Natural killer cell (primary cell): ENCODE data around the gene LBP. TPM values are rescaled to one million over a fixed set of nuclear protein-coding genes. Genes with fewer than 3 reads are reported as not detected.

ENCODE experiments used
- ATAC-seq, 3 donors: fragments of 150-1000 bp in 2 of 3; fragments of 200-7000 bp in 1 of 3; cut with Tn5 transposase; 1 replicate in 1 of 3; 2 replicates in 2 of 3; pipeline ENCODE4 v1.10.0; 2021; ENCODE audit warnings: mild to moderate bottlenecking in 2 of 3, moderate library complexity in 2 of 3
- DNase-seq, 2 donors: peaks; one replicate each; pipeline versions ENCODE4 v3.0.0 to v3.0.0-alpha.2; 2013 to 2021; ENCODE audit warnings: mixed read lengths in 1 of 2
- H3K27ac ChIP-seq: one replicate; pipeline ENCODE4 v1.5.1; 2013; ENCODE audit warnings: mild to moderate bottlenecking, low read length
- H3K27me3 ChIP-seq: one replicate; pipeline ENCODE4 v1.6.1; 2013; ENCODE audit warnings: low read length; ENCODE audit not compliant: control insufficient read depth, insufficient read depth
- H3K36me3 ChIP-seq: one replicate; pipeline ENCODE4 v1.6.1; 2013; ENCODE audit warnings: low read length; ENCODE audit not compliant: control insufficient read depth, insufficient read depth
- H3K4me1 ChIP-seq: one replicate; pipeline ENCODE4 v1.6.1; 2013; ENCODE audit warnings: low read length; ENCODE audit not compliant: control insufficient read depth, insufficient read depth
- H3K4me3 ChIP-seq: one replicate; pipeline ENCODE4 v1.5.1; 2013; ENCODE audit warnings: low read length
- H3K9me3 ChIP-seq: one replicate; pipeline ENCODE4 v1.6.1; 2013; ENCODE audit warnings: low read length; ENCODE audit not compliant: control insufficient read depth, insufficient read depth
- H3K27ac Mint-ChIP-seq, 2 donors: one replicate each; pipeline ENCODE4 v1.8.0; 2022; ENCODE audit warnings: mild to moderate bottlenecking in 2 of 2, mixed read lengths in 2 of 2, moderate library complexity in 1 of 2
- H3K27me3 Mint-ChIP-seq, 2 donors: one replicate each; pipeline ENCODE4 v1.8.0; 2022; ENCODE audit warnings: low read depth in 2 of 2, mixed read lengths in 2 of 2
- H3K36me3 Mint-ChIP-seq: one replicate; pipeline ENCODE4 v1.8.0; 2022; ENCODE audit warnings: mixed read lengths
- H3K4me1 Mint-ChIP-seq, 2 donors: one replicate each; pipeline ENCODE4 v1.8.0; 2022; ENCODE audit warnings: mixed read lengths in 2 of 2
- H3K4me3 Mint-ChIP-seq: one replicate; pipeline ENCODE4 v1.8.0; 2022; ENCODE audit warnings: mild to moderate bottlenecking, moderate library complexity, mixed read lengths
- H3K9me3 Mint-ChIP-seq, 2 donors: one replicate each; pipeline ENCODE4 v1.8.0; 2022; ENCODE audit warnings: mixed read lengths in 2 of 2
- CTCF ChIP-seq: fragments of 200-600 bp; IDR thresholded peaks from one replicate; pipeline ENCODE4 v1.8.0; 2022; ENCODE audit warnings: antibody characterized with exemption
- WGBS: methylation state at CpG from one replicate; pipeline ENCODE4 v1.1.7; 2013; ENCODE audit warnings: missing lambda C conversion rate; ENCODE audit not compliant: insufficient coverage; 5-methylcytosine and 5-hydroxymethylcytosine counted together
- intact Hi-C: fragments of 100-400 bp; cut with micrococcal nuclease; formaldehyde crosslinking; loops from one replicate; pipeline ENCODE4 v1.14.2; 2022
- total RNA-seq, 4 donors: library from RNA; stranded (reverse); fragments of 120-200 nt in 1 of 4; gene quantifications; one replicate each; pipeline versions ENCODE4 v1.2.3 to v1.2.4, GENCODE V29; 2013 to 2022

The LBP gene
- total RNA-seq, 3 donors from 2014 or later (not counting 1 experiment from before 2014, with no cell fraction given) = not detected

DNA sequence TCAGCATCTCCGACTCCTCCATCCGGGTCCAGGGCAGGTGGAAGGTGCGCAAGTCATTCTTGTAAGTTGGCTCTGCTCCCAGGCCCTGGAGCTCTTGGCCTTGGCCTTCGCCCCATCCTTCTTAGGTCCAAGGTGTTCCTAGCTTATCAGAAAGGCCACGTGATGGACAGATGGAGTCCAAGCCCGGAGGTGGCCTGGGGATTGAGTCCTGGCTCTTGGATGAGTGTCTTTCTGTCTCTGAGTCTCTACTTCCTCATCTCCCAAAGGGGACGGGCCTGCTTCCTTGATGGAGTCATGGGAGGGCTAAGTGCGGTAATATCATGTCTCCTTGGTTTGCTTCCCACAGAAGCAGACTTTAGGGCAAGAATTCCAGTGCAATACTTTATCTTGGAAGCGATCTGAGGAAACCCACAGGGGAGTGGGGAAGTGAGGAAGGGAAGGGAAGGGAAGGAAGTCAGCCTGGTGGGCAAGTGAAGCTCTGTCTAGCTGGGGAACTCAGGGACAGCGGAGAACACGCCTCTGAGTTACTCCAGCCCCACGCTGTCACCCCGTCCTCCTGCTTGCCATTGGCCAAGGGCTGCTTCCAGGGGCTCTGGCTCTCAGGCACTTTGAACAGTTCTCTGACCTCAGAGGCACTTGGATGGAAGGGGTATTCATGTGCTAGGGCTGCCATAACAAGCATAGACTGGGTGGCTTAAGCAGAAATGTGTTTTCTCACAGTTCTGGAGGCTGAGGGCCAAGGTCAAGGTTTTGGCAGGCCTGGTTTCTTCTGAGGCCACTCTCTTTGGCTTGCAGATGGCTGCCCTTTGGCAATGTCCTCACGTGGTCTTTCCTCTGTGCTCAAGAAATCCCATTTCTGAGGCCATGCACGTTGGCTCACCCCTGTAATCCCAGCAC is 4.8 kb downstream of the LBP start:
- Mint-ChIP-seq H3K27ac (no peak overlapping the region), H3K36me3 (no peaks in the 10 kb centered on the region), H3K27me3 (peaks cover 0 to 3% of the 10 kb centered on the region in 2 donors), H3K4me3 (no peak overlapping the region), H3K4me1 (no peaks in the 10 kb centered on the region), H3K9me3 (no peaks in the 10 kb centered on the region)
- ATAC-seq (no peak), DNase-seq (no peak)
- Histone ChIP-seq H3K36me3 (no peaks in the 10 kb centered on the region), H3K27ac (no peak overlapping the region), H3K4me1 (no peaks in the 10 kb centered on the region), H3K4me3 (no peak overlapping the region), H3K9me3 (no peaks in the 10 kb centered on the region), H3K27me3 (no peaks in the 10 kb centered on the region)
- TF ChIP-seq CTCF = no peak
- intact Hi-C loops = no loop called here
- 74% methylated on average over 15 of the region's 15 CpGs for WGBS

DNA sequence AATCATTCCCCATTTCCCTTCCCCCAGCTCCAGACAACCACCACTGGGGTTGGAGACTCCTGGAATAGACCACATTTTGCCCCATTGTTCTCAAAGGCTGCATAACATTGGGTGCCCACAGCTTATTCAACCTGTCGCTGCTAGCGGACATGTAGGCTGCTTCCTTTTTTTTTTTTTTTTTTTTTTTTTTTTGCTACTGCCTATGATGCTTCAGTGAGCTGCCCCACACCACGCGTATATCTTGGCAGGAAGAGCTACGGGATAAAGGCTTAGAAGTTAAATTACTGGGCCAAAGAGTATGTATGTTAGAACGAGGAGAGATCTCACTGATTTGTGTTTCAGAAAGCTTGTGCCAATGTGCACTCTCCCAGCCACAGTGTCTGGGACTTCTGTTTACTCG is 7.0 kb downstream of the LBP start:
- Mint-ChIP-seq H3K4me3 (no peak overlapping the region), H3K9me3 (no peaks in the 10 kb centered on the region), H3K4me1 (no peaks in the 10 kb centered on the region), H3K27ac (no peak overlapping the region), H3K36me3 (no peaks in the 10 kb centered on the region), H3K27me3 (no peaks in the 10 kb centered on the region)
- TF ChIP-seq CTCF = no peak
- Histone ChIP-seq H3K27ac (no peak overlapping the region), H3K9me3 (no peaks in the 10 kb centered on the region), H3K27me3 (no peaks in the 10 kb centered on the region), H3K4me1 (no peaks in the 10 kb centered on the region), H3K36me3 (no peaks in the 10 kb centered on the region), H3K4me3 (no peak overlapping the region)
- ATAC-seq (no peak), DNase-seq (no peak)
- WGBS = 51% methylated on average over 7 of the region's 7 CpGs
- intact Hi-C loops = no loop called here

DNA sequence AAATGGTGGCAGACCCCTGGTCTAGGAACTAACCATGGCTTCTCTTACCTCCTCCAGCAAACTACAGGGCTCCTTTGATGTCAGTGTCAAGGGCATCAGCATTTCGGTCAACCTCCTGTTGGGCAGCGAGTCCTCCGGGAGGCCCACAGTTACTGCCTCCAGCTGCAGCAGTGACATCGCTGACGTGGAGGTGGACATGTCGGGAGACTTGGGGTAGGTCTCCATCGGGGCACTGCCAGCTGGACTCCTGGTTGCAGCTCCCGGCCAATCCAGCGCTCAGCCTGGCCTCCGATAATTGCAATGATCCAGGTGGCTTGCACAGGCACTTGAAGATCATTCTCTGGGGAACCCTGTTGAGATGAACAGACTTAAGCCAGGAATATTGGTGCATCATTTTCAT is 7.9 kb downstream of the LBP start:
- 95% methylated on average over 10 of the region's 10 CpGs for WGBS
- H3K27ac ChIP-seq = no peak overlapping the region
- Mint-ChIP-seq H3K4me1 (no peaks in the 10 kb centered on the region), H3K4me3 (no peak overlapping the region), H3K36me3 (no peaks in the 10 kb centered on the region), H3K27me3 (no peaks in the 10 kb centered on the region), H3K27ac (no peak overlapping the region), H3K9me3 (no peaks in the 10 kb centered on the region)
- no peak overlapping the region for H3K4me3 ChIP-seq
- H3K27me3 ChIP-seq = no peaks in the 10 kb centered on the region
- H3K36me3 ChIP-seq = no peaks in the 10 kb centered on the region
- DNase-seq = no peak
- no peak for TF ChIP-seq CTCF
- H3K9me3 ChIP-seq = no peaks in the 10 kb centered on the region
- no peak for ATAC-seq
- H3K4me1 ChIP-seq = no peaks in the 10 kb centered on the region
- intact Hi-C loops = no loop called here
